Breast epithelium (tissue), 4 donors: ENCODE data around the gene FBL. TPM values are rescaled to one million over a fixed set of nuclear protein-coding genes. Genes with fewer than 3 reads are reported as not detected.

Experiments used
- DNase-seq, 2 donors: peaks; one replicate each; pipeline ENCODE4 v3.0.0-alpha.2; 2019; ENCODE audit warnings: low spot score in 2 of 2
- H3K27ac ChIP-seq, 2 donors: fragments of 200-600 bp; sonication (generic) in 1 of 2; one replicate each; pipeline ENCODE4 v1.5.1; 2016 to 2019; ENCODE audit warnings: mild to moderate bottlenecking in 1 of 2
- H3K27me3 ChIP-seq, 2 donors: fragments of 200-600 bp; sonication (generic) in 1 of 2; one replicate each; pipeline versions ENCODE4 v1.5.1 to v1.6.0; 2017 to 2019; ENCODE audit warnings: control low read depth in 1 of 2, mild to moderate bottlenecking in 1 of 2
- H3K36me3 ChIP-seq: fragments of 200-600 bp; one replicate; pipeline ENCODE4 v1.5.1; 2019
- H3K4me1 ChIP-seq, 2 donors: fragments of 200-600 bp; sonication (generic); one replicate each; pipeline ENCODE4 v1.5.1; 2016 to 2019; ENCODE audit warnings: control low read depth in 1 of 2
- H3K4me3 ChIP-seq, 3 donors: fragments of 200-600 bp; sonication (generic); 1 replicate in 2 of 3; 2 replicates in 1 of 3; pipeline ENCODE4 v1.5.1; 2016 to 2019; ENCODE audit warnings: mild to moderate bottlenecking in 3 of 3, moderate library complexity in 2 of 3
- H3K9me3 ChIP-seq, 2 donors: fragments of 200-600 bp; sonication (generic) in 1 of 2; one replicate each; pipeline ENCODE4 v1.5.1; 2016 to 2019; ENCODE audit warnings: control low read depth in 1 of 2
- POLR2A ChIP-seq: fragments of 450-650 bp; IDR thresholded peaks from one replicate; pipeline ENCODE4 v1.6.1; 2016; ENCODE audit warnings: antibody characterized with exemption, mild to moderate bottlenecking, moderate library complexity
- POLR2AphosphoS5 ChIP-seq, 3 donors: sonication (generic); formaldehyde crosslinking; IDR thresholded peaks; one replicate each; pipeline ENCODE4 v1.6.1; 2017; ENCODE audit warnings: antibody characterized with exemption in 3 of 3
- intact Hi-C: fragments of 100-400 bp; cut with DNase I; formaldehyde crosslinking; loops from one replicate; pipeline ENCODE4 v1.15.1; 2023; ENCODE audit warnings: low total_unique reads
- total RNA-seq, 3 donors: library from RNA; depleted of rRNA; stranded (reverse); fragments of >200 nt; gene quantifications; one replicate each; pipeline ENCODE4 v1.1.0, GENCODE V29; 2016
- TF ChIP-seq, protein P1 (sequence below), 3 donors: fragments of 450-650 bp; IDR thresholded peaks; one replicate each; pipeline ENCODE4 v1.5.1; 2016 to 2017; ENCODE audit warnings: antibody characterized with exemption in 3 of 3, mild to moderate bottlenecking in 3 of 3, moderate library complexity in 3 of 3

FBL gene
- total RNA-seq, 3 donors from 2014 or later, result 111 to 217 (median 145) TPM

DNA sequence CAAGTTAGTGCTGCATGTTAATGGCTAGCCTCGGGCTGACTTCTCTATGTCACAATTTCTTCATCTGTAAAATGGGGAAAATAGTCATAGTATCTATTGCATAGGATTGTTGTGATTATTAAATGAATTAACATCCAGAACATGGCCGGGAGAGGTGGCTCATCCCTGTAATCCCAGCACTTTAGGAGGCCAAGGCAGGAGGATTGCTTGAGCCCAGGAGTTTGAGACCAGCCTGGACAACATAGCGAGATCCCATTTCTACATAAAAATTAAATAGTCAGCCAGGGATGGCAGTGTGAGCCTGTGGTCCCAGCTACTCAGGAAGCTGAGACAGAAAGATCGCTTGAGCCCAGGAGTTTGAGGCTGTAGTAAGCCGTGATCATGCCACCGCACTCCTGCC, 21.8 kb upstream of the FBL start:
- Histone ChIP-seq H3K4me1 (no peaks in the 10 kb centered on the region), H3K9me3 (no peaks in the 10 kb centered on the region), H3K27ac (no peak overlapping the region), H3K4me3 (no peak overlapping the region), H3K27me3 (no peaks in the 10 kb centered on the region), H3K36me3 (no peaks in the 10 kb centered on the region)
- intact Hi-C loops, result no loop called here
- no peak for DNase-seq
- TF ChIP-seq, protein P1, sequence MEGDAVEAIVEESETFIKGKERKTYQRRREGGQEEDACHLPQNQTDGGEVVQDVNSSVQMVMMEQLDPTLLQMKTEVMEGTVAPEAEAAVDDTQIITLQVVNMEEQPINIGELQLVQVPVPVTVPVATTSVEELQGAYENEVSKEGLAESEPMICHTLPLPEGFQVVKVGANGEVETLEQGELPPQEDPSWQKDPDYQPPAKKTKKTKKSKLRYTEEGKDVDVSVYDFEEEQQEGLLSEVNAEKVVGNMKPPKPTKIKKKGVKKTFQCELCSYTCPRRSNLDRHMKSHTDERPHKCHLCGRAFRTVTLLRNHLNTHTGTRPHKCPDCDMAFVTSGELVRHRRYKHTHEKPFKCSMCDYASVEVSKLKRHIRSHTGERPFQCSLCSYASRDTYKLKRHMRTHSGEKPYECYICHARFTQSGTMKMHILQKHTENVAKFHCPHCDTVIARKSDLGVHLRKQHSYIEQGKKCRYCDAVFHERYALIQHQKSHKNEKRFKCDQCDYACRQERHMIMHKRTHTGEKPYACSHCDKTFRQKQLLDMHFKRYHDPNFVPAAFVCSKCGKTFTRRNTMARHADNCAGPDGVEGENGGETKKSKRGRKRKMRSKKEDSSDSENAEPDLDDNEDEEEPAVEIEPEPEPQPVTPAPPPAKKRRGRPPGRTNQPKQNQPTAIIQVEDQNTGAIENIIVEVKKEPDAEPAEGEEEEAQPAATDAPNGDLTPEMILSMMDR (IDR thresholded peaks at IDR 0.05), result no peak
- TF ChIP-seq POLR2AphosphoS5 (IDR thresholded peaks at IDR 0.05) (no peak), POLR2A (no peak)

DNA sequence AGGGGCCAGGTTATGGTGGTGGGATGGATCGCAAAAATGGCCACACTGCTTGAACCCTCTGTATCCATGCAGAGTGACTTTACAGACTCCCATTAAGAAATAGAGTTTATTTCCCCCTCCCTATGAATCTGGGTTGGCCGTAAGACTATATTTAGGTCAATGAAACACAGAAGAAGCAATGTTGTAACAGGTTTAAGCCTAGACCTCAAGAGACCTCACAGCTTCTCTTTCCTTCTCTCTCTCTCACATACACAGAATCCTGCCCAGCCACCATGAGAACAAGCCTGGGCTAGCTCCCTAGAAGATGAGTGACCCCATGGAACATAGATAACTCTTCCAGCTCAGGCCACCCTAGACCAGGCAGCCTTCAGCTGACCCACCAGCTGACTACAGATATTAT, 21.0 kb upstream of the FBL start:
- Histone ChIP-seq H3K36me3 (no peaks in the 10 kb centered on the region), H3K4me1 (no peaks in the 10 kb centered on the region), H3K4me3 (no peak overlapping the region), H3K27ac (no peak overlapping the region), H3K27me3 (no peaks in the 10 kb centered on the region), H3K9me3 (no peaks in the 10 kb centered on the region)
- TF ChIP-seq POLR2AphosphoS5 (IDR thresholded peaks at IDR 0.05), result no peak
- TF ChIP-seq POLR2A, result no peak
- TF ChIP-seq, protein P1 (IDR thresholded peaks at IDR 0.05), result no peak
- intact Hi-C loops, result no loop called here
- no peak for DNase-seq

DNA sequence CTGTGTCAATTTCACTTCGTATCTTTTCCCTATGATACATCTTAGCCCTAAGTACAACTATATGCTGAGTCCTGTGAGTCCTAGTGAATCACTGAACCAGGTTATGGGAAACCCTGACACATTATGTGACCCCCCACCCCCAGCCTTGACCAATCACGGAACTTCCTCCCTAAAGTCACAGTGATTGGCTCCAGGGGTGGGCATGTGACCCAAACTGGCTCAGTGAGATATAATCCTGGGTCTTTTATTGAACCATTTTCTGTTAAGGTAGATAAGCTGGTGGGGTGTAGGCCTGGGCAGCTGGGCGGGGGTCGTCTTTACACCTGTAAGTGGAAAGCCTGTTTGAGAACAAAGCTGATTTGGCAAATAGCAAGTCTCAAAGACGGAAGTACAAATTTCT, 19.8 kb upstream of the FBL start:
- Histone ChIP-seq H3K4me1 (no peaks in the 10 kb centered on the region), H3K27me3 (no peaks in the 10 kb centered on the region), H3K4me3 (no peak overlapping the region), H3K36me3 (no peaks in the 10 kb centered on the region), H3K27ac (no peak overlapping the region), H3K9me3 (no peaks in the 10 kb centered on the region)
- TF ChIP-seq POLR2A, result no peak
- no peak for TF ChIP-seq POLR2AphosphoS5 (IDR thresholded peaks at IDR 0.05)
- TF ChIP-seq, protein P1 (IDR thresholded peaks at IDR 0.05), result no peak
- intact Hi-C loops, result no loop called here
- no peak for DNase-seq

DNA sequence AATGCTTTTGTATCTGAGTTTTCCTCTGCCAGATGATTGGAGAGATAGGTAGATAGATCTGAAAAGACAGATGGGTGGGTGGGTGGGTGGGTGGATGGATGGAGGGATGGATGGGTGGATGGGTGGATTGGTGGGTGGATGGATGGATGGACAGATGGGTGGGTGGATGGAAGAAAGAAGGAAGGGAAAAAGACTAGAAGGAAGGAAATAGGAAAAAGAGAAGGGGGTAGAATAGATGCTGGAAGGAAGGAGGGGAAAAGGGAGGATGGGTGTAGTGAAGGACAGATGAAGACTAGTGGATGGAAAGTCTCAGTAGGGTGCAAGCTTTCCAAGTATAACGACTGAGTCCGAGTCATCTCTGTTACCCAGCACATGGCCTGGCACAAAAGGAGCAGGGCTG, 19.0 kb upstream of the FBL start:
- intact Hi-C loops, result no loop called here
- Histone ChIP-seq H3K4me1 (no peaks in the 10 kb centered on the region), H3K27ac (no peak overlapping the region), H3K36me3 (no peaks in the 10 kb centered on the region), H3K27me3 (no peaks in the 10 kb centered on the region), H3K9me3 (no peaks in the 10 kb centered on the region), H3K4me3 (no peak overlapping the region)
- no peak for DNase-seq
- TF ChIP-seq, protein P1 (IDR thresholded peaks at IDR 0.05), result no peak
- TF ChIP-seq POLR2A, result no peak
- no peak for TF ChIP-seq POLR2AphosphoS5 (IDR thresholded peaks at IDR 0.05)

GRCh38 chr19:39864118-39864517, 17.9 kb upstream of the FBL start:
- intact Hi-C loops, result no loop called here
- TF ChIP-seq, protein P1 (IDR thresholded peaks at IDR 0.05), result no peak
- DNase-seq, result no peak
- H3K9me3 ChIP-seq, result no peaks in the 10 kb centered on the region
- H3K27me3 ChIP-seq, result no peaks in the 10 kb centered on the region
- H3K4me3 ChIP-seq, result no peak overlapping the region
- H3K4me1 ChIP-seq, result no peaks in the 10 kb centered on the region
- no peaks in the 10 kb centered on the region for H3K36me3 ChIP-seq
- H3K27ac ChIP-seq, result no peak overlapping the region
